ENCODE data around the gene LITAF.
"Not testable (repeated sequence)": the region's sequence is repeated elsewhere in the genome, so short reads cannot be mapped to it uniquely, and the experiment has no call there.

The LITAF gene

DNA sequence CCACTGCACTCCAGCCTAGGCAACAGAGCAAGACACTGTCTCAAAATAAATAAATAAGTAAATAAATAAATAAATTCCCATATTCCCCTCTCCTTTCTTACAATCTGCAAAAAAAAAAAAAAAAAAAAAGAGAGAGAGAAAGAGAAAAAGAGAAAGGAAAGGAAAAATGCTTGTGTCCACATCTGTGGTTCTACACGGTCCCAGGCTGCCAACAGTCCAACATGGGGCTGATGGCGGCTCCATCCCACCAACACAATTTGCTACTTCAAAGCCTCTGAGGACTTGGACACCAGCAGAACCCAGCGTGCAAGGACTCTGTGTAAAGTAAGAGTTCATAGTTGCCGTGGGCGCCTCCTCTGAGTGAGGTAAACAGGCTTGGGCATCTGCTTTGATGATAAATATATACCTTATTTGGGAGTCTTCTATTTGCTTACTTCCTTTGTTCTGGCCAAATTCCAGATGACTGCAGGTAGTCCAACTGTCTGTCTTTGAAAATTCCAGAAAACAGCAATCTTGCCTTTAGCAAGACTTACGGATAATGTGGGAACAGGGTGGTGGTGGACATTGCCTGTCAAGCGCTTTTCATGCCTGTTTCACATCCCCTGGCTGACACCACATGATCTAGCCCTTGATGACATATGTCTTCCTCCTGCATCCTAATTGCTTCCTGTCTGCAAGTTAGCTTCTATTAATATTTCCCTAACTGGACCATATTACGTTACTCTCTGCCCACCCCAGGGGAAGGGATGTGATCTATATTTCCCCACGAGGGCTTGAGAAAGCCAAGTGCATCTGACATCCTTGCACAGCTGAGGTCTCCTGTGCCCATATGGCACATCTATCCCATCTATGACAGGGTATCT, 10.1 kb downstream of the LITAF start:
- no peak for DNase-seq (ENCODE audit: low read depth in 2 of 3, low spot score in 2 of 3)

DNA sequence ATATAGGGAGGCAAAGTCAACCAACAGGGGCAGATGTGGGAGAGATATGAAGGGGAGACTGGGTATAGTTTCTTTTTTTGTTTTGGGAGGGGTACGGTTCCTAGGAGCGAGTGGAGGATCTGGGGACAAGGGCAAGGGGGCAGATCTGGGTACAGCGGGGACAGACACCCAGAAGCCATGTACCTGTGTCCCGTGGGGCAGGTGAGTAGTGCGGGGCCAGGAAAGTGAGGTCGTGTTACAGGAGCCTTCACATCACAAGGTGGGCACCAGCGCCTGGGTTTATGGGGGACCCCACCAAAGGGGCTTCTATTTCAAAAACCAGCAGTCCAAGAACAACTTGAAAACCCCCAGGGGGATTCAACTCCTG, 11.5 kb downstream of the LITAF start:
- no peak for DNase-seq (ENCODE audit: low read depth in 2 of 3, low spot score in 2 of 3)

DNA sequence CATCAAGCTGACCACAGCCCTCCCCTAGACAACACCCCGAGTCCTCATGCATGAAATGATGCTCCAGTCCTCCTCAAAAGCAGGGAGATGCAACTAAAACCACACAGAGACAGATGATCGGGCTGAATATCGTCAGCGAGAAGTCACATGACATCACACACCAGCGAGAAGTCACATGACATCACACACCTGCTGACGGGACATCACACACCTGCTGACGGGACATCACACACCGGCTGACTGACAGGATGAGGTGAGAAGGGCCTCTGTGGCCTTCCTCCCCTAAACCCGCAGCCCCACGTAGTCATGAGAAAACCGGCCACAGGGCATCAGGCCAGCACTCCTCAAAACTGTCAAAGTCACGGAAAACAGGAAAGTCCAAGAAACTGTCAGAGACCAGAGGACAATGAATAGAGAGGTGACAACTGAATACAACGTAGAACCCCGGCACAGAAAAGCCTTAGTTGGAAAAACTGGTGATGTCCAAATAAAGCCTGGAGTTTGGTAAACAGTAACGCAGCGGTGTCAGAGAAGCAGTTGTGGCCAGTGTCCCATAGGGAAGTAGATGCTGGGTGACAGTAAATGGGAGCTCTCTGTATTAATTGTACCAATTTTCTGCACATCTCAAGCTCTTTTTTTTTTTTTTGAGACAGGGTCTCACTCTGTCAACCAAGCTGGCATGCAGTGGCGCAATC, 14.3 kb downstream of the LITAF start:
- DNase-seq (ENCODE audit: low read depth in 2 of 3, low spot score in 2 of 3) = no peak

DNA sequence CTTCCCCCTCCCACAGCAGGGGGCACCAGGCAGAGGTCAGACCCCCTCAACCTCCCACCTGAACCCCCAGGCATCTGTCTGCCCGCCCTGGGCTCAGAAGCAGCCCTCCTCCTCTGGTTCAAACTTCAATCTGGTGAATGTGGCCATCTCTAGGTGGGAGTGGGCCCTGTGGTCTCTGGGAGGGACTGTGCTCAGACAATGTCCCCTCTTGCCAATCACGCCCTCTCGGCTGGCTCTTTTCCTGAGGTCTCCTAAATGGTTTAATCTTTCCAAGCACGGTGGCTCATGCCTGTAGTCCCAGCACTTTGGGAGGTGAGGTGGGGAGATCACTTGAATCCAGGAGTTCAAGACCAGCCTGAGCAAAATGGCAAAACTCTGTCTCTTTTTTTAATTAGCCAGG, 15.2 kb downstream of the LITAF start:
- DNase-seq (ENCODE audit: low read depth in 2 of 3, low spot score in 2 of 3) = no peak

DNA sequence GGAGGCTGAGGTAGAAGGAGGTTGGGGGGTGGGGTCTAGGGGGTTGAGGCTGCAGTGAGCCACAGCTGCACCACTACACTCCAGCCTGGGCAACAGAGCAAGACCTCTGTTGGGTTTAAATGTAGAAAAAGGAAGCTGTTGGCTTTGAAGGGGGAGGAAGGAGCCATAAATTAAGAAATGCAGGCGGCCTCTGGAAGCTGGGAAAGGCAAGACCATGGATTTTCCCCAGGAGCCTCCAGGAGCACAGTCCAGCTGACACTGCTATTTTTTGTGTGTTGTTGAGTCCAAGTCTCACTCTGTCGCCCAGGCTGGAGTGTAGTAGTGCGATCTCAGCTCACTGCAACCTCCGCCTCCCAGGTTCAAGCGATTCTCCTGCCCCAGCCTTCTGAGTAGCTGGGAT, 15.9 kb downstream of the LITAF start:
- no peak for DNase-seq (ENCODE audit: low read depth in 2 of 3, low spot score in 2 of 3)

DNA sequence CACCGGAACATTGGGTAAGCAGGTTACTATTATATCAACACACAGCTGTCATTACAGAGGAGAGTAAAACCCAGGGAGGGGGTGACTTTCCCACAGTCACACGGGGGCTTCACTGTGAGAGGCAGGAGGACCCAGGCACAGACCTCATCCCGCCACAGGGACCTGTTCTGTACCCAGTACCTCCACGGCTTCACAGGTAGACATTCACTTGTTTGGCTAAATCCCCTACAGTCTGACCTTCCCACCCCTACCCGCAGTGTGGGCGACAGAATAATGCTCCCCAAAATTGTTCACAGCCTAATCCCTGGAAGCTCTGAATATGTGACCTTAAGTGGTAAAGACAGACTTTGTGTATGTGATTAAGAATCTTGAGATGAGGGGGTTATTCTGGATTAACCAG, 16.5 kb downstream of the LITAF start:
- DNase-seq (ENCODE audit: low read depth in 2 of 3, low spot score in 2 of 3) = no peak

DNA sequence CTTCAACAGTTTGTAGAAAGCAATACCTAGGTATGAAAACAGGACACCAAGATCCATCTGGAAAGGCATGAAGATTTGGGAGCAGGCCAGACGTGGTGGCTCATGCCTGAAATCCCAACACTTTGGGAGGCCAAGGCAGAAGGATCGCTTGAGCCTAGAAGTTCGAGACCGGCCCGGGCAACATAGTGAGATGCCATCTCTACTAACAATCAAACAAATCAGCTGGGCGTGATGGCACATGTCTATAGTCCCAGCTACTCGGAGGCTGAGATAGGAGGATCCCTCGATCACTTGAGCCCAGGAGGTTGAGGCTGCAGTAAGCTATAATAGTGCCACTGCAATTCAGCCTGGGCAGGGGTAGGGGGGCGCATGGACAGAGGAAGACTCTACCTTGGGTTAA, 20.3 kb downstream of the LITAF start:
- DNase-seq (ENCODE audit: low read depth in 2 of 3, low spot score in 2 of 3) = no peak

DNA sequence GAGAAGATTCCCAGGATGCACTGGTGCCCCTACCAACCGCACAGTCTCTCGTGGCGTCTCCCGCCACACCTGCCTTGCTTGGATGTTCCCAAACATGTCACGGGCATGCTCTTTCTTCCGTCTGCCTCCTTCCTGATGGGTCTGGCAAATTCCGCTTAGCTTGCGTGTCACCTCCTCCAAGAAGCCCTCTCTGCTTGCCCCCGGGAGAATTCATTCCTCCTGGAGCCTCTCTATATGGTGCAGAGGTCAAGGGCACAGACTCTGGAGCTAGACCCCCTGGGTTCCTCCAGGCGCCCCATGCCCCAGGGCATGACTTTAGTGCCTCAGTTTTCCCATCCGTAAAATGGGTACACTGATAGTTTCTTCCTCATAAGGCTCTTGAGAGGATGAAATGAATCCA, 21.1 kb downstream of the LITAF start:
- no peak for DNase-seq (ENCODE audit: low read depth in 2 of 3, low spot score in 2 of 3)

DNA sequence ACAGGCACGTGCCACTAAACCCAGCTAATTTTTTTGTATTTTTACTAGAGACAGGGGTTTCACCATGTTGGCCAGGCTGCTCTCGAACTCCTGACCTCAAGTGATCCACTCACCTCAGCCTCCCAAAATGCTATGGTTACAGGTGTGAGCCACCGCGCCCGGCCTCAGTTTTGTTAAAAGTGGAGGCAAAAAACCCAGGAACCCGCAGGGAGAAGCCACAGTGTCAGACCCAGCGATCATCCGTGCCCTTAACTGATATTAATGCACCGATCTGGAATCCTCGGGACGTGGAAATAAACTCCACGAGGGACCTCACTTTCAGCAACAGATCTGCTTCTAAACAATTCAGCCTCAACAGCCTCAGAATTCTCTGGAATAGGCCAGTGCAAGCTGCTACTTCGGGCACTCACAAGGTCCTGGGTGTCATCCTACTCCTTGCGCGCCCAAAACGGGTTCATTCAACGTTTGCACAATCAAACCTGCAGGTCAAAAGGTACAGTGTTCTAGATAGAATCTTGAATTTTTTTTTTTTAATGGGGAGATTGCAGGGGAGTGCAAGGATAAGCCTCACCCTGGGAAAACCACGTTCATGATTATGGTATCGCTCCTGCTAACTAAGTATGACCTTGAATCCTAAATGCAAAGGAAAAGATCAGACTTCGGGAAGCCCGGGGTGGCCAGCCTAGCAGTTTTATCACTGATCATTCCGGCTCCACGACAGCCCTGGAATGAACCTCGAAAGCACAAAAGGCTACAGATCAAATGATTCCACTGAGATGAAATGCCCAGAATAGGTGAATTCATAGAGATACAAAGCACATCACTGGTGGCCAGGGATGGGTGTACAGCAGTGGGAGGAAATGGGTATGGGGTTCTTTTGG, 22.4 kb downstream of the LITAF start:
- DNase-seq (ENCODE audit: low read depth in 2 of 3, low spot score in 2 of 3) = no peak

DNA sequence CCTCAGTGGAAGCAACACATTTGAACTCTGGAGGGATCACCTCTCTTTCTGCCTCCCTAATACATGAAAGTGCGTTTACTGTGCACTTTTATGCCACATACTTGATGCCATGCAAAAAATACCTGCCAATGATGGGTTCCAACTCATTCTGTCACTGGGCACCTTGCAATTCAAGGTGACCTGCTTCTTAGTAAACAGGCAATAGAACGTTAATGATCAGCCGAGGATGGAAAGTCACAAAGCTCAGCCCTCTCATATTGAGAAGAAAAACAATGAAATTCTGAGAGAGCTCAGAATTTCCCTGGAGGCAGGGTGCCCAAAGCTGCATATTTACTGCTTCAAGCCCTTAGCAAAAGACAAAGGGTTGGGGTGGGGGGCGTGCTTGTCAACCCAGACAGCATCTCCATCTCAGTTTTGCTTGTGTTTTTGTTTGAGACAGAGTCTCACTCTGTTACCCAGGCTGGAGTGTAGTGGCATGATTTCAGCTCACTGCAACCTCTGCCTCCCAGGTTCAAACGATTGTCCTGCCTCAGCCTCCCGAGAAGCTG, 23.2 kb downstream of the LITAF start:
- no peak for DNase-seq (ENCODE audit: low read depth in 2 of 3, low spot score in 2 of 3)

DNA sequence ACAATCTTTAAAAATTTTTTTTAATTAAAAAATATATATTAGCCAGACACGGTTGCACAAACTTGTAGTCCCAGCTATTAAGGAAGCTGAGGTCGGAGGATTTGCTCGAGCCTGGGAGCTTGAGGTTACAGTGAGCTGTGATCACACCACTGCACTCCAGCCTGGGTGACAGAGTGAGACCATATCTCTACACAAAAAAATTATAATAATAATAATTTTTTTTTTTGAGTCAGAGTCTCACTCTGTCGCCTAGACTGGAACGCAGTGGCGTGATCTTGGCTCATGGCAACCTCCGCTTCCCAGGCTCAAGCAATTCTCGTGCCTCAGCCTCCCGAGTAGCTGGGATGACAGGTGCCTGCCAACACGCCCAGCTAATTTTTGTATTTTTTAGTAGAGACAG, 23.8 kb downstream of the LITAF start:
- DNase-seq (ENCODE audit: low read depth in 2 of 3, low spot score in 2 of 3) = no peak

DNA sequence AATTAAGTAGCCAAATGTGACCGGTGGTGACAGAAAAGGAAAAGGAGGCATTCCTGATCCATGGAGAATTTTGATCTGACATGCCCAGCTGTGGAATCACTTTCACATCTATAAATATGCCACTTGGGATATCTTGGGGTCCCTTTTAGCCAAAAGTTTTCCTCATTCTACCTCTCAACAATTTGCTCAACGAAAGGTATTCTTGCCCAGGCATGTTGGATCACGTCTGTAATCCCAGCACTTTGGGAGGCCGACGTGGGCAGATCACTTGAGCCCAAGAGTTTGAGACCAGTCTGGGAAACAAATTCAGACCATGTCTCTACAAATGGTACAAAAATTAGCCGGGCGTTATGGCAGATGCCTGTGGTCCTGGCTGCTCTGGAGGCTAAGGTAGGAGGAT, 24.3 kb downstream of the LITAF start:
- DNase-seq (ENCODE audit: low read depth in 2 of 3, low spot score in 2 of 3) = no peak

DNA sequence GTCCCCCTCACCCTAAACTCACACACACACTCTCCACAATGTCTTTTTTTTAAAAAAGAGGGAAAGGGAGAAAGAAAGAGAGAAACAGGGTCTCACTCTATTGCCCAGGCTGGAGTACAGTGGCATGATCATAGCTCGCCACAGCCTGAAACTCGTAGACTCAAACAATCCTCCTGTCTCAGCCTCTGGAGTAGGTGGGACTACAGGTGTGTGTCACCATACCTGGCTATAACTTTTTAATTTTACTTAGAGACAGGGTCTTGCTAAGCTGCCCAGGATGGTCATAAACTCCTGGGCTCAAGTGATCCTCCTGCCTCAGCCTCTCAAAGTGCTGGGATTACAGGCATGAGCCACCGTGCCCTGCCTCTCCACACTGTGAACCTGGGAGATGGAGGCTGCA, 24.9 kb downstream of the LITAF start:
- no peak for DNase-seq (ENCODE audit: low read depth in 2 of 3, low spot score in 2 of 3)

DNA sequence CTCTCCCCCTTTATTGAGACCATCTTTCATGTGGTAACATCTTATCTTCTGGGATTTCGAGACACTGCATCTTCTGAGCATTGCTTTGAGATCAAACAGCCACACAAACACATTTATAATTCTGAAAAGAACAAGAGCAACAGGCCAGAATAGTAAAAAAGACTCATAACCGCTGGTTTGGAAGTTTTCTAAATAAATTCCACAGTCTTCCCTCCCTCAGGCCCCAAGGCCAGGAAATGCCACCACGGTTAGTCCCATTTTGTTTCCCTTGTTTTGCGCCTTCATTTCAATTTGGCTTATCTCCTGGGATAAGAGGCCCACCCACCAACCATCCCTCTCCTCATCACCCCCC, 25.3 kb downstream of the LITAF start:
- DNase-seq (ENCODE audit: low read depth in 2 of 3, low spot score in 2 of 3) = no peak

DNA sequence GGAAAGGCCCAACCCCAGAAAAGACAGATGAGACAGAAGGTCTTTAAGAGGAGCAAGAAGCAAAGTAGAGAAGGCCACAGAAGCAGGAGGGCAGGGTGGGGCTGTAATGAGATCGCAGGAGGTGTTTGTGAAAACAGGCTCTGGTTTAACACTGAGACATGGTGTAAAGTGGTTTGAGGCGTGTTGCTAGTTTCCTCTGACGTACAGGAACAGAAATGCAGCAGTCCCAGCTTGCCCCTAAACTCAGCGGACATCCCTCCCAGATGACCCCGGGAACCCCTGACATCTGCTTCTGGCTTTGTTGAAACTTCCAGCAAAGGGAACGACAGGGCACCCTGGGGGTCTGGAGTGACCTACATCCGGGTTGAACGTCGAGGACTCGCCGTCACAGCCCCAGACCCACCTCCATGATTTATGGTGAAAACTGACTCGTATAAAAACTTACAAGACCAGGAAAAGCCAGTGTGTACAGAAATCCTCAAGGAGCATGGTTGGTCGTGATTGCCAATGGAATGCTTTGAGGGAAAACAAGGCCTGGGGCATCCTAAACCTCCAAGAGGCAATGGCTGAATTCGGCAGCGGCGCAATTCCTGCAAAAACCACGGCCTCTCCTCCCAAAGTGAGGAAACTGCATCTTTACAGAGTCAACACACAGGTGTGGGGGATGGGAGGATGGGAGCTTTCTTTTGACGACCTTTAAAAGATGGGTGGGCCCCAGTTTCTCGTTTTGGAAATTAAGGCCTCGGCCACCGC, 25.8 kb downstream of the LITAF start:
- DNase-seq (ENCODE audit: low read depth in 2 of 3, low spot score in 2 of 3) = peak in 1 of 3 experiments; percentile 27

DNA sequence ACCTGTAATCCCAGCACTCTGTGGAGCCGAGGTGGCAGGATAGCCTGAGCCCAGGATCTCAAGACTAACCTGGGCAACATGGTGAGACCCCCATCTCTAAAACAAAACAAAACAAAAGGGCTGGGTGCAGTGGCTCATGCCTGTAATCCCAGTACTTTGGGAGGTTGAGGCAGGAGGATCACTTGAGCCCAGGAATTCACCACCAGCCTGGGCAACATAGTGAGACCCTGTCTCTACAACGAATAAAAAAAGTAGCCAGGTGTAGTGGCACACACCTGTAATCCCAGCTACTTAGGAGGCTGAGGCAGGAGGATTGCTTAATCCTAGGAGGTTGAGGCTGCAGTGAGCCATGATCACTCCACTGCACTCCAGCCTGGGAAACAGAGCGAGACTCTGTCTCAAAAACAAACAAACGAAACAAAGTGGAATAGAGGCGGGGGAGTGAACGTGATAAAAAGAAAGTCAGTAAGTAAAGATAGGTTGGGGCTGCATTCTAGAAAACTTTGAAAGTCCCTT, 28.4 kb downstream of the LITAF start:
- not testable (repeated sequence) for DNase-seq (ENCODE audit: low read depth in 2 of 3, low spot score in 2 of 3)

DNA sequence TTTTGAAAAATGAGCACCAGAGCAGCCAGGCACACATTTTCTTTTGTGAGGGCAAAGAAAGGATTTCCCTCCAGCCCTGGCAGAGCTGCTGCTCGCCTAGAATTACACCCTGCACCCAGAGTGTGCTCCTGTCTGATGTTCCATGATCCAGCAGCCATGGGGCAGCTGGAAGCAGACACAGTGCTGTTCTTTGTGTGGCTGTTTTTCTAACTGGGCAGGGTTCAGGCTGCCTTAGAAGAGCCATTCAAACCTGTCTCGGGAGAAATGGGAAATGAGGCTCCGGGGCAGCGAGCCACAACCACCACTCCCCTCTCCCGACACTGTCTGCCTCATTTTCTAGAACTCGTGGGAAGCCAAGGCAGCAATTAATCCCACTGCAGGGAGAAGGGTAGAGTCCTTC, 28.9 kb downstream of the LITAF start:
- no peak for DNase-seq (ENCODE audit: low read depth in 2 of 3, low spot score in 2 of 3)

DNA sequence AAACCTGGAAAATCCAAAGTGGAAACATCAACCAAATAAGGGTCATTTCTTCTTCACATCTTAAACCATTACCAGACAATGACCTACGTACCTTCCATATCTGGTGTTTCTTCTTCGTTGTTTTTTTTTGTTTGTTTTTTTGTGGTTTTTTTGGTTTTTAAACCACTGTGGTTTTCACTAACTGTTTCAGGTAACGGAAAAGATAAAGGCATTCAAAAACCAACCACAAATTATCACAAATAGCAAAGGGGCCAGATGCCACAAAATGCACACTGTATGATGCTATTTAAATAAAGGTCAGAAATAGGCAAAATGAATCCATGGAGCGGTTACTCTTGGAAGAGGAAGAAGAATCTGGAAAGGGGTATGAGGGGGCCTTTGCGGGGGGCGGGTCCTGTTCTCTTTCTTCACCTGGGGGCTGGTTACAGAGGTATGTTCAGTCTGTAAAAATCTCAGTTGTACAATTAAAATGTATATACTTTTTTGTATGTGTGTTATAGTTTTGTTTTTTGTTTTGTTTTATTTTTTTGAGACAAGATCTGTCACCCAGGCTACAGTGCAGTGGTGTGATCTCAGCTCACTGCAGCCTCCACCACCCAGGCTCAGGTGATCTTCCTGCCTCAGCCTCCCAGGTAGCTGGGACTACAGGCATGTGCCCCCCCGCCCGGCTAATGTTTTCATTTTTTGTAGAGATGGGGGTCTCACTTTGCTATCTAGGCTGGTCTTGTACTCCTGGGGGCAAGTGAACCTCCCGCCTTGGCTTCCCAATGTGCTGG, 29.6 kb downstream of the LITAF start:
- no peak for DNase-seq (ENCODE audit: low read depth in 2 of 3, low spot score in 2 of 3)

DNA sequence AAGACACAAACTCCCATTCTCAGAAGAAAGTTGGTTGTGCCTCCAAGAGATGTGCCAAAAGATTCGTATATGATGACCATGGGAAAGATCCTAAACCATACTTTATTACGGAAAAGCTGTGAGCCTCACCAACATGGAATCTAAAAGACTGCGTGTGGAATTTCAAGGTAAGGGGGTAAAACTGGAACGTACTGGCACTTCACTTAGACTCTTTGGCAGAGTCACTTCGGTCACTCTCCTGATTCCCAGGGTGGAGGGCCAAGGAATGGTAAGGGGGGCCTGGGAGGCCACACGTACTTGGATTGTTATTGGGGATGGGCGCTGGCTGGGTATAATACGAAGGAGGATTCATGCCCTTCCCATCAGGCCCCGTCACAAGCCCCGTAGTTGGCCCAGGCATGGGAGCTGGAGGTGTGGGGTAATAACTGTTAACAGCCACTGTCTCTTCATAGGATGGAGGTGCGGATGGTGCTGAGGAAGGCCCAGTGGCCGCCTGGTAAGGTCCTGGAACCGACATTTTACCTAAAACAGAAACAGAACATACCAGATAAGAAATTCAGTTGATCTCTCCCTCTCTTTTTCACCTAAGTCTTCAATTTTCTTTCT, 30.4 kb downstream of the LITAF start:
- no peak for DNase-seq (ENCODE audit: low read depth in 2 of 3, low spot score in 2 of 3)

All from activated CD8-positive, alpha-beta memory T cell treated with anti-CD3 and anti-CD28 coated beads for 48 hours (primary cell).